K562 (cell line): Measurements from ENCODE around the gene ADK. TPM values are rescaled to one million over a fixed set of nuclear protein-coding genes. Genes with fewer than 3 reads are reported as not detected.
"Not testable (repeated sequence)": the region's sequence is repeated elsewhere in the genome, so short reads cannot be mapped to it uniquely, and the experiment has no call there.

ENCODE experiments used
- ATAC-seq: fragments of 200-7000 bp; cut with Tn5 transposase; 3 replicates; pipeline ENCODE4 v1.9.1; 2020; ENCODE audit warnings: moderate library complexity
- BruUV-seq: library from RNA; stranded (reverse); fragments of 400-500 nt; replicated peaks from 2 replicates; lab custom pipeline; 2021; lab: Mats Ljungman, UMichigan
- CTCF ChIA-PET: fragments of 300-600 bp; formaldehyde crosslinking; extraction: SDS; loops from one replicate; lab custom pipeline; 2021; ENCODE audit warnings: low intra/inter-chr PET ratio; lab: Yijun Ruan, JAX
- POLR2A ChIA-PET: fragments of 300-600, 350-650 bp; sonication (Branson Sonifier 250); formaldehyde crosslinking; extraction: SDS; loops from one replicate; lab custom pipeline; 2021; ENCODE audit warnings: antibody characterized with exemption, inconsistent platforms; lab: Yijun Ruan, JAX
- DNase-seq, 4 experiments: peaks; one replicate each; pipeline versions ENCODE4 v3.0.0 to v3.0.0-alpha.2; 2011 to 2018; ENCODE audit warnings: low spot score in 3 of 4, mixed read lengths in 3 of 4; ENCODE audit errors: extremely low read depth in 1 of 4
- FAIRE-seq: peaks from 2 replicates; lab custom pipeline; 2011; peaks lifted over from hg19 to GRCh38; lab: Jason Lieb, UNC
- H2AFZ ChIP-seq: 2 replicates; pipeline ENCODE4 v1.6.0; 2011; ENCODE audit warnings: low read depth, low read length, control low read depth, inconsistent platforms
- H3K27ac ChIP-seq: fragments of 200-600 bp; 3 replicates; pipeline ENCODE4 v1.8.0; 2011; ENCODE audit warnings: low read depth, mild to moderate bottlenecking, control low read depth, inconsistent platforms, low read length, moderate library complexity, mixed read lengths; ENCODE audit errors: extremely low read depth
- H3K27me3 ChIP-seq, 2 experiments: fragments of 300-600 bp in 1 of 2; 2 replicates in 1 of 2; 3 replicates in 1 of 2; pipeline versions ENCODE4 v1.6.0 to v1.8.0; 2011; ENCODE audit warnings: inconsistent platforms in 2 of 2, low read length in 2 of 2, mild to moderate bottlenecking in 1 of 2, mixed read lengths in 1 of 2, moderate library complexity in 1 of 2; ENCODE audit not compliant: control insufficient read depth in 2 of 2, insufficient read depth in 2 of 2
- H3K36me3 ChIP-seq: fragments of 300-600 bp; 3 replicates; pipeline ENCODE4 v1.8.0; 2011; ENCODE audit warnings: mild to moderate bottlenecking, low read length, inconsistent platforms; ENCODE audit not compliant: control insufficient read depth, insufficient read depth
- H3K4me1 ChIP-seq, 2 experiments: fragments of 200-600 bp in 1 of 2; replicated peaks in 1 of 2; 2 replicates in 1 of 2; 3 replicates in 1 of 2; pipeline versions ENCODE4 v1.5.1 to v1.8.0; 2011; ENCODE audit warnings: inconsistent platforms in 2 of 2, low read length in 2 of 2, mild to moderate bottlenecking in 1 of 2, mixed read lengths in 1 of 2, moderate library complexity in 1 of 2; ENCODE audit not compliant: control insufficient read depth in 2 of 2, insufficient read depth in 2 of 2
- H3K4me2 ChIP-seq: 2 replicates; pipeline ENCODE4 v1.6.1; 2011; ENCODE audit warnings: low read length, control low read depth, inconsistent platforms, mixed read lengths; ENCODE audit not compliant: insufficient read depth
- H3K4me3 ChIP-seq: fragments of 200-600 bp; sonication (generic), shearing (Covaris generic); 2 replicates; pipeline ENCODE4 v1.5.1; 2016; ENCODE audit warnings: control low read depth, inconsistent platforms
- H3K79me2 ChIP-seq: fragments of 200-600 bp; 3 replicates; pipeline ENCODE4 v1.8.0; 2011; ENCODE audit warnings: low read length, inconsistent platforms; ENCODE audit not compliant: control insufficient read depth, insufficient read depth
- H3K9ac ChIP-seq, 2 experiments: 2 replicates each; pipeline versions ENCODE4 v1.6.0 to v1.6.1; 2011; ENCODE audit warnings: low read depth in 2 of 2, low read length in 2 of 2, control low read depth in 1 of 2, inconsistent platforms in 1 of 2, mild to moderate bottlenecking in 1 of 2, mixed read lengths in 1 of 2; ENCODE audit not compliant: insufficient read depth in 1 of 2
- H3K9me1 ChIP-seq: one replicate; pipeline ENCODE4 v1.6.0; 2011; ENCODE audit warnings: inconsistent platforms, mild to moderate bottlenecking, low read length, moderate library complexity; ENCODE audit not compliant: control insufficient read depth, insufficient read depth
- H3K9me3 ChIP-seq: replicated peaks from 2 replicates; pipeline ENCODE4 v1.5.1; 2011; ENCODE audit warnings: low read depth, low read length, inconsistent platforms; ENCODE audit not compliant: control insufficient read depth, insufficient read depth
- H4K20me1 ChIP-seq: replicated peaks from 2 replicates; pipeline ENCODE4 v1.6.1; 2011; ENCODE audit warnings: low read length, inconsistent platforms, mixed read lengths; ENCODE audit not compliant: control insufficient read depth, insufficient read depth
- BCL6 ChIP-seq: fragments of 250-450 bp; sonication (Bioruptor Pico); IDR thresholded peaks from 2 replicates; pipeline ENCODE4 v1.4.0; 2020
- BCOR ChIP-seq: fragments of 450-650 bp; IDR thresholded peaks from 2 replicates; pipeline ENCODE4 v1.6.1; 2016
- ZNF146 ChIP-seq: IDR thresholded peaks from one replicate; pipeline ENCODE4 v1.6.1; 2018; ENCODE audit warnings: missing compliant biosample characterization; ENCODE audit not compliant: unreplicated experiment
- ZNF282 ChIP-seq: sonication (generic); formaldehyde crosslinking; IDR thresholded peaks from 2 replicates; pipeline ENCODE4 v1.8.1; 2023; ENCODE audit warnings: missing genetic modification reagents
- WGBS: fragments of 100-300 bp; shearing (Covaris generic); methylation state at CpG from one replicate; pipeline ENCODE4 v1.1.6; 2016; ENCODE audit warnings: low coverage, mixed read lengths; ENCODE audit not compliant: insufficient coverage; ENCODE audit errors: missing lambda C conversion rate; 5-methylcytosine and 5-hydroxymethylcytosine counted together
- in situ Hi-C: fragments of 300-500 bp; cut with MboI; formaldehyde crosslinking; loops from 4 replicates; pipeline ENCODE4 v1.15.0; 2018; ENCODE audit warnings: inconsistent platforms, mixed read lengths
- intact Hi-C: fragments of 100-400 bp; cut with micrococcal nuclease; formaldehyde crosslinking; loops from 2 replicates; pipeline ENCODE4 v1.14.2; 2022
- polyA plus RNA-seq, 8 experiments: library from polyadenylated mRNA; depleted of rRNA in 4 of 8; stranded (reverse) in 5 of 8; unstranded in 3 of 8; fragments of >200 nt; fragmentation: Nextera tagmentation in 2 of 8; fragmentation: Illumina TruSeq in 1 of 8; extraction: Ambion mirVana in 2 of 8; extraction: Trizol in 1 of 8; gene quantifications; 2 replicates each; pipeline versions ENCODE4 v1.2.1 to v1.2.3, GENCODE V29; 2011 to 2014; ENCODE audit warnings: inconsistent platforms in 1 of 8, missing spikeins in 1 of 8
- total RNA-seq, 7 experiments: library from RNA; depleted of rRNA in 6 of 7; stranded (reverse); fragments of >200 nt in 6 of 7; fragmentation: Illumina TruSeq in 2 of 7; extraction: Trizol in 2 of 7; gene quantifications; 2 replicates each; pipeline versions ENCODE4 v1.2.1 to v1.2.3, GENCODE V29; 2011 to 2021; ENCODE audit warnings: low replicate concordance in 1 of 7

The ADK gene
- total and polyA plus RNA-seq, 9 of the 15 experiments (the other 6 are each of a cell fraction or from before 2014, with no cell fraction given), result 54.2 to 97.8 (median 73.6) TPM

DNA sequence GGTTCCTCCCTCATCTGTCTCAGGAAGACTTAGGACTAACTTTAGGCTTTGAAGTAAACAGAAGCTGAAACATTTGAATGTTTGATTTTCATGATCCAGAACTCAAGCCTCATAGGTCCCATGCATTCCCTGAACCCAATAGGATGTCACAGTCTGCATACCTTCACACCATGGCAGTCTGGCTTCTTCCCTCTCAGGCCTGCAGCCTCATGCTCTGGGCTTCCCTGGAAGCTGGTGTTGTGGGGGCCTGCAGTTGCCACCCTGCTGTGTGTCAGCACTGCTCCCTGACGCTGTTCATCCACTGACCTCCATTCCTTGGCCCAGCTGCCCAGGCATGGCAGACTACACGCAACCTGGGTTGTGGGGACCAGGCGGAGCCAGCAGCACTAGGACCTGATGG, 407.9 kb downstream of the ADK start:
- no TSS peak for BruUV-seq
- no peak for DNase-seq
- Histone ChIP-seq H3K4me1 (no peaks in the 10 kb centered on the region), H3K27me3 (no peaks in the 10 kb centered on the region), H3K27ac (no peak overlapping the region), H2AFZ (no peak overlapping the region), H3K36me3 (no peaks in the 10 kb centered on the region), H3K9ac (no peak overlapping the region; a peak in 1 of 4 replicates), H4K20me1 (no peaks in the 10 kb centered on the region), H3K4me3 (no peak overlapping the region), H3K9me1 (no peaks in the 10 kb centered on the region), H3K4me2 (no peak overlapping the region)
- CTCF ChIA-PET, result no interaction called here
- in situ Hi-C loops, result no loop called here
- WGBS, result 84% methylated on average over 3 of the region's 3 CpGs
- TF ChIP-seq ZNF282 (CRISPR knock-in tag) (no peak), BCL6 (no peak)
- TF ChIP-seq, all 486 proteins: peak for 0
- intact Hi-C loops, result no loop called here
- FAIRE-seq (no peak), ATAC-seq (no peak)
- no peaks in the 10 kb centered on the region for H3K79me2 ChIP-seq
- POLR2A ChIA-PET, result no interaction called here
- no peaks in the 10 kb centered on the region for H3K9me3 ChIP-seq

DNA sequence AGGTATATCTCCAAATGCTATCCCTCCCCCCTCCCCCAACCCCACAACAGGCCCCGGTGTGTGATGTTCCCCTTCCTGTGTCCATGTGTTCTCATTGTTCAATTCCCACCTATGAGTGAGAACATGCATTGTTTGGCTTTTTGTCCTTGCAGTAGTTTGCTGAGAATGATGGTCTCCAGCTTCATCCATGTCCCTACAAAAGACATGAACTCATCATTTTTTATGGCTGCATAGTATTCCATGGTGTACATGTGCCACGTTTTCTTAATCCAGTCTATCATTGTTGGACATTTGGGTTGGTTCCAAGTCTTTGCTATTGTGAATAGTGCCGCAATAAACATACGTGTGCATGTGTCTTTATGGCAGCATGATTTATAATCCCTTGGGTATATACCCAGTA, 417.9 kb downstream of the ADK start:
- H3K27ac ChIP-seq, intact Hi-C loops, FAIRE-seq, H3K9me3 ChIP-seq, H3K27me3 ChIP-seq, H3K9me1 ChIP-seq, H3K36me3 ChIP-seq, H3K9ac ChIP-seq, BruUV-seq, CTCF ChIA-PET, H3K4me1 ChIP-seq, in situ Hi-C loops, H3K4me3 ChIP-seq, DNase-seq, H3K4me2 ChIP-seq, H3K79me2 ChIP-seq, H4K20me1 ChIP-seq, H2AFZ ChIP-seq, ATAC-seq: not testable (repeated sequence)
- TF ChIP-seq ZNF146, result peak; percentile 53
- 0 out of 2 replicates have a peak, but pooled peaks have one; percentile 18 for TF ChIP-seq BCOR
- 50% methylated on average over 2 of the region's 4 CpGs for WGBS
- POLR2A ChIA-PET, result interaction anchor here (0.6 kb wide), 1 partner anchor 391 kb away, joined by 3 read pairs; no protein-coding TSS in a partner anchor

DNA sequence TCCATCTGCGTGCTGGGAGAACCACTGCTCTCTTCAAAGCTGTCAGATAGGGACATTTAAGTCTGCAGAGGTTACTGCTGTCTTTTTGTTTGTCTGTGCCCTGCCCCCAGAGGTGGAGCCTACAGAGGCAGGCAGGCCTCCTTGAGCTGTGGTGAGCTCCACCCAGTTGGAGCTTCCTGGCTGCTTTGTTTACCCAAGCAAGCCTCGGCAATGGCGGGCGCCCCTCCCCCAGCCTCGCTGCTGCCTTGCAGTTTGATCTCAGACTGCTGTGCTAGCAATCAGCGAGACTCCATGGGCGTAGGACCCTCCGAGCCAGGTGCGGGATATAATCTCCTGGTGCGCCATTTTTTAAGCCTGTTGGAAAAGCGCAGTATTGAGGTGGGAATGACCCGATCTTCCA, 422.5 kb downstream of the ADK start:
- H3K27ac ChIP-seq, H3K4me1 ChIP-seq, H3K27me3 ChIP-seq, POLR2A ChIA-PET, CTCF ChIA-PET, DNase-seq, FAIRE-seq, H3K4me3 ChIP-seq, H3K9me3 ChIP-seq, ATAC-seq, H3K9ac ChIP-seq, in situ Hi-C loops, H3K4me2 ChIP-seq, H3K9me1 ChIP-seq, H4K20me1 ChIP-seq, H3K36me3 ChIP-seq, H3K79me2 ChIP-seq, BruUV-seq, intact Hi-C loops, H2AFZ ChIP-seq: not testable (repeated sequence)
- WGBS, result 94% methylated on average over 10 of the region's 12 CpGs
